ENCODE data around the gene DERL2.

The DERL2 gene

DNA sequence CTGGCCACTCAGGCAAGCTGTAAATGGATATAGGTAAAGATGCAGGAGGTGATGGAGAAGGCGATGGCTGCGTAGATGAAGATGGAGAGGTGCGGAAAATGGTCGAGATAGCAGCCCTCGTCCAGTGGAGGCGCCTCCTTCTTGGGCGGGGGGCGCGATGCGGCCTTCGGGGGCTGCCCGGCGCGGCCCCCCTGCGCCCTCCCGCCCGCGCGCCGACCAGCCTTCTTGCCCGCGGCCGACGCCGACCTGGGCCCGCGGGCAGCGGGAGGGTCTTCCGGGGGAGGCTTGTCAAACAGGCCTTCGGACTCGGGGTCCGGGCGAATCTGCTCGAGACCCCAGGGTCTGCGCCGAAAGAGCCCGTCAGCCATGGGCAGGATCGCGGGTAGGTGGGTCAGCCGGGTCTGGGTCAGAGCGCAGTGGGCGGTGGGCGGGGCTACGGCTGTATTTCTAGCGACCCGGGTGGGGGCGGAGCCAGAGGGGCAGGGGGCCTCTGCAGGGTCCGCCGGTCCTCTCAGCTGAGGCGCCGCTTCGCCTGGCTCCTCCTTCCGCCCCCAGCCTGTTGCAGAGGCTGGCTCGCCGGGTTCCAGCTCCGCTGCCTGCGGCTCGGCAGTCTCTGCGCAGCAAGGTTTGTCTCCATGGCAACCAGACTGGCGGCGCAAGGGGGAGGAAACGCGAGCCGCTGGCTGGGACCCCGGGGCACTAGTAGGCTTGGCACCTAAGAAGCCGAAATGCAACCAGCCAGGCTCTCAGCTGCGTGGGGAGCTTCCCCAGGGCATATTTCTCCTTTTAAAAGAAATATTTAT lies 14.8 kb upstream of the DERL2 start:
- DNase-seq: peak; percentile 77

DNA sequence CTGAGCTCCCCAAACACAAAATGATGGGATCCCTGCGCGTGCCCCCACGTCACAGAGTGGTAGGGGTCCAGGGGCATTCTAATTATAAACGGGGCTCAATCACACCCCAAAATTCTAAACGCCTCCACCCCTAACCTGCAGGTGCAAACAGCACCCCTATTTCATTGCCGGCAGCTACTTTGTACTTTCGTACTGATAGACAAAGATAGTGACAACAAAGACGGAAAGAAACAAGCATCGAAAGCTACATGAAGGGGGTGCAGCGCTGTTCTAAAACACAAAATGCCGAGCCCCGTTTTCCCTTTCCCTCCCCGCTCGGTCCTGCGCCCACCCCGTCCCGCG lies 14.2 kb upstream of the DERL2 start:
- no peak for DNase-seq

GRCh38 chr17:5499476-5500231 lies 13.7 kb upstream of the DERL2 start:
- DNase-seq: no peak

DNA sequence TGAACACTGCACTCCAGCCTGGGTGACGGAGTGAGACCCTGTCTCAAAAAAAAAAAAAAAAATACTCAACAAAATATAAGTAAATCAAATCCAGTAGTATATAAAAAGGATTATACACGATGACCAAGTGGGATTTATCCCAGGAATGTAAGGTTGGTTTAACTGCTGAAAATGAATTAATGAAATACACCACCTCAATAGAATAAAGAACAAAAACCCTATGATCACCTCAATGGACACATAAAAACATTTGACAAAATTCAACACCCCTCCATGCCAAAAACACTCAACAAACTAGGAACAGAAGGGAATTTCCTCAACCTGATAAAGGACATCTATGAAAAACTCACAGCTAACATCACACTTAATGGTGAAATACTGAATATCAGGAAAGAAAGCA lies 7.0 kb upstream of the DERL2 start:
- DNase-seq: no peak

- DNase-seq: no peak
Observed at GRCh38 chr17:5488752-5489151, 2.8 kb upstream of the DERL2 start.

GRCh38 chr17:5486206-5487124 lies 487 bp upstream of the DERL2 start, which contains the start of gene MIS12:
Gene MIS12 (plus strand): TSS chr17:5486566. CDS start chr17:5488863, 2,297 bp downstream.
- DNase-seq: peak; percentile 99

DNA sequence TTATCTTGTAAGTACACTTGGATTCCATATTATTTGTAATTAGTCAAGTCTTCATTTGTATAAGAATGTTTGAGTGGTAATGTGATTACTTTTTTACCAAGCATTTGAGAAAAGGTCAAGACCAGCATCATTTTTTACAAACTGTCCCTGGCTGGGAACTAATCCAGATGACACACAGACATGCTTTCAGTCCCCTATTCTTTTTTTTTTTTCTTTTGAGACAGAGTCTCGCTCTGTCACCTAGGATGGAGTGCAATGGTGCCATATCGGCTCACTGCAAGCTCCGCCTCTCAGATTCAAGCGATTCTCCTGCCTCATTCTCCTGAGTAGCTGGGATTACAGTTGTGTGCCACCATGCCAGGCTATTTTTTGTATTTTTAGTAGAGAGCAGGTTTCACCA lies 4.5 kb downstream of the DERL2 start:
- no peak for DNase-seq

DNA sequence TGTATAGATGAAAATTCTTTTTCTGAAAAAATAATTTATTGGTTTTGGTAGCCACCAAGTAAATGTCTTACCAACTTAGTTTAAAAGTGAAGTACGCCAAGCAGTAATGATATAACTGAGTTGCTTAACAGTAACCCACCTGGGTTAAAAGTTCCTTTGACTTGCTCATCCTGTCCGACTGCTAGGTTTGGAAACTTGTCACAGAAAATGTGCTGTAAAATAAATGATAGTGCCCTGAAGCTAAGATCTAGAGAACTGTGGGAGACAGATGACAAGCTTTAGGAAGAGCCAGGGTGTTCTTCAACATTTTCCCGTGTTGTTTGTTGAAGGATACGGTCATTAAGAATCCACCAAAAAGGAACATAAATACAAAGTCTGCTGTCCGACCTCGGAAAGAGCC lies 5.0 kb downstream of the DERL2 start:
- DNase-seq: no peak

DNA sequence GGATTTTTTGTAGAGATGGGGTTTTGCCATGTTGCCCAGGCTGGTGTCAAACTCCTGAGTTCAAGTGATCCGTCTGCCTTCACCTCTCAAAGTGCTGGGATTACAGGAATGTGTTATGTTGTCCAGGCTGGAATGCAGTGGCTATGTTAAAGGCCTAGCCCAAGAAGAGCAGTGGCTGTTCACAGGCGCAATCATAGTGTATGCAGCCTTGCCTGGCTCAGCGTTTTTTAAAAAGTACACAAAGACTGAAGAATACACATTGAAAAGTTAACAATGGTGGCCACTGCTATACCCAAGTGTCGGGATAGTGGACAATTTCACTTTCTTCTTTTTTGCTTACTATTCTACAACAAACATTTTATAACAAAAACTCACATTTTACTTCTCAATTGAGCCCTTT lies 7.0 kb downstream of the DERL2 start:
- DNase-seq: no peak

DNA sequence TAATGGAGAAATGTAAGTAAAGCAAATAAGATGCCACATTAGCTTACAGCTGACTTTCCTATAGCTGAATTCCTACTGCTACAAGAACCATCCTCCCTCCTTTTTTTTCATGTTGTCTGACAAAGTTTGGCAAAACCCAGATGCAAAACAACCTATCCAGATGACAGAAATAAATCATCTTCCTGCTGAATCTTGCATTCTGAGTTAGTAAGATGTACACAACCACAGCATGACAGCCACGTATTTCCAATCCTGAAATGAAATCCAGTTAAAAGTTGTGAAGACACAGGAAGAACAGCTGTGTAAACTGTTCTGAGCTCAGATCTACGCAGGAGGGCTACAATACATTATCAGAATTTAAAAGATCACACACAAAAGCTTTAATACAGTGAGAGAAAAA lies 12.1 kb downstream of the DERL2 start:
- DNase-seq: no peak

DNA sequence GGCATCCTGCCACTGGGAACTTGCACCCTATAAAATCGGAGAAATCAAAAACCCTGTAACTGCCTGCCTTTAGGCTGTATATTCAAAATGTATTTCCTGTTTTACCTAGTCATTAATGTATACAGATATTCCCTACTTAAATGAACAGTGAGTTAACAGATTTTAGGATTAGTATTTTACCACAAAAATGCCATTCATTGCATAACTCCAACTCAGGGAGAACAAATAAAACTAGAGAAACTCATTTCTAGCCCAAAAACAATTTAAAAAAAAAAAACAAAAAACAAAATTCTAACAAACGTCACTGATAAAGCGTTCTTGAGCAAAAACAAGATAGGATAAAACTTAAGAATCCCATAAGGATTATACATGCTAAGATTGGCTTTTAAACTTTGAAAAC lies 13.5 kb downstream of the DERL2 start:
- DNase-seq: no peak

DNA sequence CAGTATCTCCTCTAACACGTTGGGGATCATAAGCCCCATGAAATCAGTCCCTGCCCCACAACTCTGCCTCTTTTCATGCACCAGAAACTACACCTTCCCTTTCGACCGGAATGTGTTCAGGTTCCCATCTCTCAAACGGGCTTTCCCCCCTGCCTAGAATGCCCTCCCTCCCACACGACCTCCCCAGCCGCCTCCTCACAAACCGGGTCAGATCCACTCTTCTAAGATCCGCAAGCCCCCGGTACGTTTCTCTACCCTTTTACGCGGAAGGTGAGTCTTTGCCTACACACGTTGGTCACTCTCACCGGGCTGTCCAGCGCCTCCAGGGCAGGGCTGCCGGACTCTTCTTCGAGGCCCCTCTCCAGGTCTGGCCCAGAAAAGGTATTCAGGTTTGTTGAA lies 17.9 kb downstream of the DERL2 start:
- peak; percentile 23 for DNase-seq

GRCh38 chr17:5467416-5467815 lies 18.6 kb downstream of the DERL2 start:
- DNase-seq: no peak

DNA sequence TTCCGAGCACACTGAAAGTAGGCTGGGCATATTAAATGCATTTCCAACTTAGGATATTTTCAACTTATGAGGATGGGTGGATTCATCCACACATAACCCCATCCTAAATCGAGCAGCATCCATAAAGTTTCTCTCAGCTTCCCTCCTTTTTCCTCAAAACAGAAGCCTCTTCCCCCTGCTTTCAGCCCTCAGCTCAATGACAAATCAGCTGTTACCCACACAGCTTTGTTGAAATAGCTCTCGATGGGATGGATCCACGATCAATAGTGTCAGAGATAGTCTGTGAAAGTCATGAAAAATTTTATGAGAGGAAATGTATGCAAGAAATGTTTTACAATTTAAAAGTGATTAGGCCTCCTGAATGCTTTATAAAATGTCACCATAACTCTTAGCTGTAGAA lies 19.7 kb downstream of the DERL2 start:
- no peak for DNase-seq

GRCh38 chr17:5464717-5465507 lies 21.1 kb downstream of the DERL2 start:
- no peak for DNase-seq

DNA sequence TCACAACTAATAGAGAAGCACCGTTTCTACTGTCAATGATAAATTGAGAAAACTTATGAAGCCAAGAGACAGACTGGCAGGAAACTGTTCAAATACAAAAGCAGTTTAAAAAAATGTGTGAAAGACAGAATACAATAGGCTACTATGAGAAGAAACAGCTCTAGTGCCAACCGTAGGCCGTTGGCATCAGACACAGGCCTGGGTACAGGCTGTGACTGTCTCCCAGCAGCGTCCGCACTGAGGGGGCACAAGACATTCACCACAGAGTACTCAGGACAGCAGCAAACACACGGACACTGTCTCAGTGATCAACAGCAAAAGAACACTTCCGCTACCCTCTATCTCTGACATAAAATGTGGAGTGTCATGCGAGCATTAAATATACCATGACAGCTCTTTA lies 39.2 kb downstream of the DERL2 start:
- no peak for DNase-seq

- DNase-seq: no peak
Observed at GRCh38 chr17:5444209-5444608, 41.8 kb downstream of the DERL2 start.

- DNase-seq: no peak
Observed at GRCh38 chr17:5443728-5444127, 42.2 kb downstream of the DERL2 start.

DNA sequence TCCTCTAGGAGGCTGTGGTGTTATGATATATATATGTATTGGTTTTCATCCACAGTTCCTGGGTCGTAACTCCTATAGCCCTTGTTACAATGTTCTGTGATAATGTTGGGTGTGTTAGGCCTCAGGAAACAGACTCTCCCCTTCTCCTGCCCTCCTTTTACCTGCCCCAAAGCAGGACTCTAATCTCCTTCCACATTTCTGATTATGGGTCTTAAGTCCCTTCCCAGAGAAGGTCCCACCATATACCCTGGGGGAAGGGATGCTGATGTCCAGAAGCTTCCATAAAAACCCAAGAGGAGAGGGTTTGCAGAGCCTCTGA lies 46.6 kb downstream of the DERL2 start:
- DNase-seq: no peak

DNA sequence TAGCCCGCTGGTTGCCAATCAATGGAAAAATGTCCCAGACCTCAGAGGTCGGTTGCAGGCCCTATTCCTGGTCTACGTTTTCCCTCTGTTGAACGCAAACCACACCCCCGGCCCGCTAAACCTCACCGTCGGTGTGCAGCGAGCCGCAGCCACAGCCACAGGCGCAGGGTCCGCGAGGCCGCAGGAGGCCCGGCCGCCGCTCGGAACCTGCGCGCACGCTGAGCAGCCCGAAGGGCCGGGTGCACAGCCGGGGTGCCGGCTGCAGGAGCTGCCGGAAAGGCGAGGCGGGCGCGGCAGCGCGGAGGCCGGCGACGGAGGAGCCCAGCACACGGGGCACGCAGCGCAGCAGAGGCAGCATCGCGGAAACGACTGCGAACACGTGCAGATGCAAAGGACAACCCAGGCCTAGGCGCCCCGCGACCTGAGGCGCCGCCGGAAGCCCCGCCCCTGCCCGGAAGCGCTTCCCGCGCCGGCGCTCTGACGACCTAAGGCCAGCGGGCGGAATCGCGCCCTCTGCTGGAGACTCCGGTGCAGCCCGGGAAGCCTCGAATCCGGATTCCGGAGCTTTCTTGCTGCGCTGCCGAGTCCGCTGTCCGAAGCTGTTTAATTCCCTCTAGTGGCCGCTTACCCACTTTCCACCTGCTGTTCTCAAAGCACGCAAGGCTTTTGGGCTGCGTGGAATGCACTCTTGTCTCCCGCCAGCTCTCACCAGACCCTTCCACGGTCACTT lies 47.1 kb downstream of the DERL2 start, which contains the start of gene C1QBP:
C1QBP (minus strand) TSS at position 440 of the 730 bp plus-strand sequence; CDS start at position 358, 82 bp downstream.
- DNase-seq: peak; percentile 93

DNA sequence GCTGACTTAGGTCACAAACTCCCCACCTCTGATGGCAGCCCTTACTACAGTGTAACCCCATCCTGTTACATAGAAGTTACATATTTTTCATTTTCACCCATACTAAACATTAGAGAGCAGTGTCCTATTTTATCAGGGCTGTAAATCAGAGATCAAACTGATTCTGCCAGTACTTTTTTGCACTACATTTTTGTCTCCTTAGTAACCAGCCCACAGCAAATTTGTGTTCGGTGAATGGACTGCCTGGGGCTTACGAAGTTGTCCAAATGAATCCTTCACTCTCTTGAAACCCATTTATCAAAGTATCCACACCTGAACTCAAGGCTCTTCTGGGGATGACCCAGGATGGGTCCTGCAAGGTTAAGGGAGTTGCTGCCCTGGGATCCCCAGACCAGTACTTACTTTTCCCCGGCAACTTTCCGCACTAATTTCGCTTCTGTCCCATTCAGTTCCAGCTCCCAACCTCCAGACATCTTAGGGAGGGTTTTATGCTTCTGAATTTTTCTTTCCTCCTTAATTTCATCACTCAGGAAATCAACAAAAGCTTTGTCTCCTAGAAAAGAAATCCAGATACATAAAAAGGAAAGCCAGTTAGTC lies 48.2 kb downstream of the DERL2 start:
- DNase-seq: no peak

All from activated CD4-positive, alpha-beta T cell treated with anti-CD3 and anti-CD28 coated beads, Interleukin-10, Interleukin-2, amounts not matched to agents 100 ng/mL and 50 ng/mL, durations not matched to agents 16 hours and 8 hours (primary cell).